Smooth muscle cell (in vitro differentiated cells): ENCODE data around the gene HAVCR1. TPM values are rescaled to one million over a fixed set of nuclear protein-coding genes. Genes with fewer than 3 reads are reported as not detected.

Source experiments
- DNase-seq: peaks from one replicate; lab custom pipeline; 2025; ENCODE audit not compliant: unreplicated experiment; lab: John Stamatoyannopoulos, UW
- H2AFZ ChIP-seq: fragments of 200-600 bp; sonication (generic); 2 replicates; pipeline ENCODE4 v1.6.0; 2016; ENCODE audit warnings: antibody characterized with exemption, low read depth, mild to moderate bottlenecking
- H3F3A ChIP-seq: fragments of 200-600 bp; sonication (generic); 2 replicates; pipeline ENCODE4 v1.6.0; 2017; ENCODE audit warnings: antibody characterized with exemption, low read depth
- H3K27ac ChIP-seq: fragments of 200-600 bp; sonication (generic); 2 replicates; pipeline ENCODE4 v1.5.1; 2016; ENCODE audit warnings: low read depth, mild to moderate bottlenecking
- H3K27me3 ChIP-seq: fragments of 200-600 bp; sonication (generic); 2 replicates; pipeline ENCODE4 v1.6.1; 2016; ENCODE audit warnings: low read depth, mild to moderate bottlenecking
- H3K36me3 ChIP-seq: fragments of 200-600 bp; sonication (generic); 2 replicates; pipeline ENCODE4 v1.5.1; 2016; ENCODE audit warnings: low read depth
- H3K4me1 ChIP-seq: fragments of 200-600 bp; sonication (generic); 2 replicates; pipeline ENCODE4 v1.5.1; 2016; ENCODE audit warnings: low read depth
- H3K4me2 ChIP-seq: fragments of 200-600 bp; sonication (generic); 2 replicates; pipeline ENCODE4 v1.6.0; 2016; ENCODE audit warnings: mild to moderate bottlenecking
- H3K4me3 ChIP-seq: fragments of 200-600 bp; sonication (generic); 2 replicates; pipeline ENCODE4 v1.5.1; 2016; ENCODE audit warnings: mild to moderate bottlenecking
- H3K79me2 ChIP-seq: fragments of 200-600 bp; sonication (generic); 2 replicates; pipeline ENCODE4 v1.6.0; 2016; ENCODE audit warnings: low read depth, mild to moderate bottlenecking
- H3K9ac ChIP-seq: fragments of 200-600 bp; sonication (generic); 2 replicates; pipeline ENCODE4 v1.6.0; 2016; ENCODE audit warnings: low read depth
- H3K9me3 ChIP-seq: fragments of 200-600 bp; sonication (generic); replicated peaks from 2 replicates; pipeline ENCODE4 v1.5.1; 2016; ENCODE audit warnings: low read depth
- H4K20me1 ChIP-seq: fragments of 200-600 bp; sonication (generic); 2 replicates; pipeline ENCODE4 v1.6.0; 2016; ENCODE audit warnings: low read depth
- WGBS: methylation state at CpG from one replicate; pipeline ENCODE4 v1.1.7; 2016; ENCODE audit warnings: low lambda C conversion rate; 5-methylcytosine and 5-hydroxymethylcytosine counted together
- polyA plus RNA-seq: library from polyadenylated mRNA; unstranded; fragments of >200 nt; fragmentation: Nextera tagmentation; extraction: Ambion mirVana; gene quantifications from 2 replicates; pipeline ENCODE4 v1.2.1, GENCODE V29; 2016
- total RNA-seq: library from RNA; depleted of rRNA; stranded (reverse); fragments of >200 nt; gene quantifications from 2 replicates; pipeline ENCODE4 v1.2.3, GENCODE V29; 2014
- TF ChIP-seq, protein P1 (sequence below): fragments of 200-600 bp; sonication (generic); IDR thresholded peaks from 2 replicates; pipeline ENCODE4 v1.5.1; 2017; ENCODE audit warnings: borderline replicate concordance, mild to moderate bottlenecking, antibody characterized with exemption; ENCODE audit not compliant: insufficient read depth, poor library complexity, severe bottlenecking

HAVCR1 gene
- total and polyA plus RNA-seq, 2 experiments from 2014 or later = not detected

DNA sequence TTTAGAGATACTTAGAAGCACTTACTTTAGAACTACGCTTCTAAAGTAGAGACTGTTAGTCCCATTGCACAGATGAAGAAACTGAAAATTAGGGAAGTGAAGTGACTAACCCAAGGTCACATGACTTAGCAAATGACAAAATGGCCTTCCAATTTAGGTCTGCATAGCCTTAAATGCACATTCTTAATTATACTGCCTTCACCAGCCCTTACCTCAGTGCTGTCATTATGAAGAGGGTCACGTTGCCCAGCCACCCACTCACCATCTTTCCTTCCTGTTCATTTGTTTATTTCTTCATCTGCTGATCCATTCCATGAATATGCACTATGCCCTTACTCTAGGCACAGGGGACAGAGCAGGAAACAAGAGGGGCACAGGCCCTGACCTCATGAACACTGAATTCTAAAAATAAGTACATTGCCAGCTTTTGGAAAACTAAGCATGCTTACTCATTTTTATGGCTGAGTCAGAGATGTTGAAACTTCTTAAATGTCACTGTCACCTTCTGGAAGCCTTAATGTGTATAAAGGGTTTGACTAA, 41.3 kb upstream of the HAVCR1 start:
- Histone ChIP-seq H3F3A (no peaks in the 10 kb centered on the region), H3K4me2 (no peak overlapping the region), H3K4me3 (no peak overlapping the region), H3K9ac (no peak overlapping the region), H3K27me3 (no peaks in the 10 kb centered on the region), H4K20me1 (no peaks in the 10 kb centered on the region), H3K79me2 (no peaks in the 10 kb centered on the region), H2AFZ (no peak overlapping the region), H3K27ac (peak overlapping the region; percentile 9), H3K4me1 (no peaks in the 10 kb centered on the region), H3K9me3 (no peaks in the 10 kb centered on the region), H3K36me3 (no peaks in the 10 kb centered on the region)
- 63% methylated on average over 2 of the region's 2 CpGs for WGBS
- TF ChIP-seq, protein P1, sequence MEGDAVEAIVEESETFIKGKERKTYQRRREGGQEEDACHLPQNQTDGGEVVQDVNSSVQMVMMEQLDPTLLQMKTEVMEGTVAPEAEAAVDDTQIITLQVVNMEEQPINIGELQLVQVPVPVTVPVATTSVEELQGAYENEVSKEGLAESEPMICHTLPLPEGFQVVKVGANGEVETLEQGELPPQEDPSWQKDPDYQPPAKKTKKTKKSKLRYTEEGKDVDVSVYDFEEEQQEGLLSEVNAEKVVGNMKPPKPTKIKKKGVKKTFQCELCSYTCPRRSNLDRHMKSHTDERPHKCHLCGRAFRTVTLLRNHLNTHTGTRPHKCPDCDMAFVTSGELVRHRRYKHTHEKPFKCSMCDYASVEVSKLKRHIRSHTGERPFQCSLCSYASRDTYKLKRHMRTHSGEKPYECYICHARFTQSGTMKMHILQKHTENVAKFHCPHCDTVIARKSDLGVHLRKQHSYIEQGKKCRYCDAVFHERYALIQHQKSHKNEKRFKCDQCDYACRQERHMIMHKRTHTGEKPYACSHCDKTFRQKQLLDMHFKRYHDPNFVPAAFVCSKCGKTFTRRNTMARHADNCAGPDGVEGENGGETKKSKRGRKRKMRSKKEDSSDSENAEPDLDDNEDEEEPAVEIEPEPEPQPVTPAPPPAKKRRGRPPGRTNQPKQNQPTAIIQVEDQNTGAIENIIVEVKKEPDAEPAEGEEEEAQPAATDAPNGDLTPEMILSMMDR = no peak
- DNase-seq = no peak

DNA sequence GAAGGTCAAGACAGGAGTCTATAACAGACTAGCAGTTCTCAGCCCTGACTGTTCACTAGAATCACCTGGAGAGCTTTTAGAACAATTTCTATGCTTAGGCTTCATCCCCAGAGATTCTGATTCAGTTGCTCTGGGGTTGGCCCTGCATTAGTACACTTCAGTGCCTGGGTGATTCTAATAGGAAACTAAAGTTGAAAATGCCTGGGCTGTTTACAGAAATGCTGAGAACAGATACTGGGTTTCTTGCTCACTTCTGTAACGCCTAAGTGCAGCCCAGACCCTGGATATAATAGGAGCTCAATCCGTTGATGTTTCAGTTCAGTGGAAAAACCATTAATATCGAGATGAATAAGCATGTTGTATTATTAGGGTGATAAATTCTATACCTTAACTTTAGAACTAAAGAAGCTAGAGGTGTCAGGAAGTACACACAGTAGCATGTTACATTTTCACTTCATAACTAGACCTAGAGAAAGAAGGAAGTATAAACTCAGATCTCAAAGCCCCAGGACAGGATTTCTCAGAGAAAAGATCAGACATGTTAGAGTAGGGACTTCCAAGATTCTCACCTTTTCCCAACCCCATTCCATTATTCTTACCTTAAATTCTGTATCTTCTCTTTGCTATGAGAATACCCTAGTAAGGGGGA, 29.6 kb upstream of the HAVCR1 start:
- H3K4me1 ChIP-seq = no peaks in the 10 kb centered on the region
- no peaks in the 10 kb centered on the region for H3K27me3 ChIP-seq
- H2AFZ ChIP-seq = no peak overlapping the region
- H3K4me3 ChIP-seq = no peak overlapping the region
- 86% methylated on average over 3 of the region's 3 CpGs for WGBS
- no peak overlapping the region for H3K27ac ChIP-seq
- DNase-seq = no peak
- H3K9me3 ChIP-seq = no peaks in the 10 kb centered on the region
- no peak overlapping the region for H3K4me2 ChIP-seq
- no peaks in the 10 kb centered on the region for H3K36me3 ChIP-seq
- H3F3A ChIP-seq = no peaks in the 10 kb centered on the region
- no peaks in the 10 kb centered on the region for H3K79me2 ChIP-seq
- H3K9ac ChIP-seq = no peak overlapping the region
- no peaks in the 10 kb centered on the region for H4K20me1 ChIP-seq
- TF ChIP-seq, protein P1 = no peak

DNA sequence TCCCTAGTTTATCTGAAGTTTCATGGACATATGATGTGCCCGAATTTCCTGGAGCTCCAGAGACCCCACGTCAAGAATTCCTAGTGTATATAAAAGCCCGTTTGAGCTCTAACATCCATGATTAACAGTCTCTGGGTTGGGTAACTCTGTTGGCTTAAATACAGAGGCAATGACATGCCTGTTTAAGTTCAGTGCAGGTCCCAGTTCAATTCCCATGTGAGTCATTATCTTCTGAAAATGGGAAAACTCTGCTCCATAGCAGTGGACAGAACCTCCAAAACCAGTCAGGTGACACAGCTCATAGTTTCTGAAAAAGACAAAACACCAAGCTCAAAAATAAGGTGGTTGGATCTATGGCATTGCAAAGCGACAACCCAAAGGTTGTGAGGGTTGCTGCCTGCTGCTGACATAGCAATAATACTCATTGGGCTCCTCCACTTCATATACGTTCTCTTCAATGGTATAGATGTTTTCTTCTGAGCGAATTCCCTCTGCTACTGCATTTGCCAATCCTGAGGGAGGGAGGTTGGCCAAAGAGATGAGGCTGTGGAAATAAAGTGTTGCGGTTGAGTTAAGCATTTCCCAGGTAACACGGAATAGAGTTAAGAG, 27.9 kb upstream of the HAVCR1 start:
- no peaks in the 10 kb centered on the region for H3F3A ChIP-seq
- TF ChIP-seq, protein P1 = no peak
- no peak for DNase-seq
- H2AFZ ChIP-seq = no peak overlapping the region
- H3K79me2 ChIP-seq = no peaks in the 10 kb centered on the region
- H3K27me3 ChIP-seq = no peaks in the 10 kb centered on the region
- H3K36me3 ChIP-seq = no peaks in the 10 kb centered on the region
- no peaks in the 10 kb centered on the region for H3K9me3 ChIP-seq
- WGBS = 92% methylated on average over 8 of the region's 8 CpGs
- no peak overlapping the region for H3K27ac ChIP-seq
- H3K4me2 ChIP-seq = no peak overlapping the region
- H3K4me3 ChIP-seq = no peak overlapping the region
- no peaks in the 10 kb centered on the region for H4K20me1 ChIP-seq
- H3K4me1 ChIP-seq = no peaks in the 10 kb centered on the region
- no peak overlapping the region for H3K9ac ChIP-seq
